Mononuclear cell (primary cell): ENCODE measurements around the gene SGPP2. TPM values are rescaled to one million over a fixed set of nuclear protein-coding genes. Genes with fewer than 3 reads are reported as not detected.
"Not testable (repeated sequence)": the region's sequence is repeated elsewhere in the genome, so short reads cannot be mapped to it uniquely, and the experiment has no call there.

Experiments used
- H3K27me3 ChIP-seq: 2 replicates; pipeline ENCODE4 v1.6.0; 2011; ENCODE audit warnings: low read length, control low read depth; ENCODE audit not compliant: insufficient read depth
- H3K4me1 ChIP-seq: 2 replicates; pipeline ENCODE4 v1.5.1; 2011; ENCODE audit warnings: mild to moderate bottlenecking, low read length, control low read depth; ENCODE audit not compliant: insufficient read depth
- H3K4me3 ChIP-seq: 2 replicates; pipeline ENCODE4 v1.5.1; 2011; ENCODE audit warnings: mild to moderate bottlenecking, low read length, moderate library complexity
- H3K9me3 ChIP-seq: 2 replicates; pipeline ENCODE4 v1.5.1; 2011; ENCODE audit warnings: low read depth, mild to moderate bottlenecking, control low read depth, low read length
- total RNA-seq: library from RNA; depleted of rRNA; stranded (reverse); fragments of >200 nt; gene quantifications from one replicate; pipeline ENCODE4 v1.2.3, GENCODE V29; 2012

SGPP2 gene
- 0.94 TPM for total RNA-seq

GRCh38 chr2:222424276-222424728, at the start of gene SGPP2:
TSS of gene SGPP2 (plus strand) at chr2:222424543. CDS start at chr2:222424603, 60 bp downstream.
- peaks cover 69% of the 10 kb centered on the region for H3K27me3 ChIP-seq
- H3K4me1 ChIP-seq = peaks cover 4% of the 10 kb centered on the region
- H3K9me3 ChIP-seq = no peaks in the 10 kb centered on the region
- H3K4me3 ChIP-seq = peak within 1 kb of the TSS; percentile 24

- Histone ChIP-seq H3K4me1 (no peaks in the 10 kb centered on the region), H3K9me3 (no peaks in the 10 kb centered on the region), H3K27me3 (no peaks in the 10 kb centered on the region), H3K4me3 (no peak overlapping the region)
Observed at GRCh38 chr2:222375798-222376197, 48.5 kb upstream of the SGPP2 start.

- H3K27me3 ChIP-seq = no peaks in the 10 kb centered on the region
- H3K4me1 ChIP-seq = no peaks in the 10 kb centered on the region
- H3K9me3 ChIP-seq = no peaks in the 10 kb centered on the region
- H3K4me3 ChIP-seq = no peak overlapping the region
Observed at GRCh38 chr2:222380456-222380855, 43.9 kb upstream of the SGPP2 start.

- Histone ChIP-seq H3K4me1 (no peaks in the 10 kb centered on the region), H3K4me3 (no peak overlapping the region), H3K9me3 (no peaks in the 10 kb centered on the region), H3K27me3 (no peaks in the 10 kb centered on the region)
Observed at GRCh38 chr2:222381566-222381965, 42.8 kb upstream of the SGPP2 start.

GRCh38 chr2:222383255-222383654, 41.1 kb upstream of the SGPP2 start:
- no peaks in the 10 kb centered on the region for H3K9me3 ChIP-seq
- H3K4me1 ChIP-seq = no peaks in the 10 kb centered on the region
- H3K4me3 ChIP-seq = no peak overlapping the region
- no peaks in the 10 kb centered on the region for H3K27me3 ChIP-seq

- Histone ChIP-seq H3K9me3 (no peaks in the 10 kb centered on the region), H3K4me3 (no peak overlapping the region), H3K4me1 (no peaks in the 10 kb centered on the region), H3K27me3 (no peaks in the 10 kb centered on the region)
Observed at GRCh38 chr2:222391743-222392285, 32.5 kb upstream of the SGPP2 start.

- H3K4me1 ChIP-seq = no peaks in the 10 kb centered on the region
- H3K9me3 ChIP-seq = no peaks in the 10 kb centered on the region
- no peak overlapping the region for H3K4me3 ChIP-seq
- no peaks in the 10 kb centered on the region for H3K27me3 ChIP-seq
Observed at GRCh38 chr2:222393733-222394267, 30.5 kb upstream of the SGPP2 start.

GRCh38 chr2:222398446-222398885, 25.9 kb upstream of the SGPP2 start:
- Histone ChIP-seq H3K4me3 (no peak overlapping the region), H3K4me1 (no peaks in the 10 kb centered on the region), H3K27me3 (no peaks in the 10 kb centered on the region), H3K9me3 (no peaks in the 10 kb centered on the region)

GRCh38 chr2:222399038-222399783, 25.1 kb upstream of the SGPP2 start:
- no peak overlapping the region for H3K4me3 ChIP-seq
- H3K27me3 ChIP-seq = no peaks in the 10 kb centered on the region
- no peaks in the 10 kb centered on the region for H3K9me3 ChIP-seq
- H3K4me1 ChIP-seq = peaks cover 3% of the 10 kb centered on the region

- Histone ChIP-seq H3K9me3 (no peaks in the 10 kb centered on the region), H3K4me1 (peaks cover 8% of the 10 kb centered on the region), H3K4me3 (no peak overlapping the region), H3K27me3 (no peaks in the 10 kb centered on the region)
Observed at GRCh38 chr2:222404151-222404905, 20.0 kb upstream of the SGPP2 start.

GRCh38 chr2:222408684-222409083, 15.7 kb upstream of the SGPP2 start:
- Histone ChIP-seq H3K4me1 (peaks cover 8% of the 10 kb centered on the region), H3K9me3 (peaks cover 4% of the 10 kb centered on the region), H3K4me3 (no peak overlapping the region), H3K27me3 (no peaks in the 10 kb centered on the region)

GRCh38 chr2:222410534-222410933, 13.8 kb upstream of the SGPP2 start:
- no peaks in the 10 kb centered on the region for H3K4me1 ChIP-seq
- no peak overlapping the region for H3K4me3 ChIP-seq
- H3K9me3 ChIP-seq = peaks cover 17% of the 10 kb centered on the region
- no peaks in the 10 kb centered on the region for H3K27me3 ChIP-seq

- not testable (repeated sequence) for H3K4me3 ChIP-seq, H3K27me3 ChIP-seq, H3K4me1 ChIP-seq
- H3K9me3 ChIP-seq = peaks cover 17% of the 10 kb centered on the region
Observed at GRCh38 chr2:222412334-222412733, 12.0 kb upstream of the SGPP2 start.

- no peaks in the 10 kb centered on the region for H3K27me3 ChIP-seq
- no peaks in the 10 kb centered on the region for H3K4me1 ChIP-seq
- H3K4me3 ChIP-seq = no peak overlapping the region
- peaks cover 17% of the 10 kb centered on the region for H3K9me3 ChIP-seq
Observed at GRCh38 chr2:222413295-222413911, 10.9 kb upstream of the SGPP2 start.

GRCh38 chr2:222418739-222419138, 5.6 kb upstream of the SGPP2 start:
- no peak overlapping the region for H3K4me3 ChIP-seq

More at GRCh38 chr2:222418739-222419138, 5.6 kb upstream of the SGPP2 start:
- H3K9me3 ChIP-seq = peaks cover 12% of the 10 kb centered on the region
- peaks cover 2% of the 10 kb centered on the region for H3K4me1 ChIP-seq
- H3K27me3 ChIP-seq = peaks cover 31% of the 10 kb centered on the region
